GM12873 (cell line): ENCODE results near the gene DALRD3.

Experiments
- CTCF ChIP-seq: IDR thresholded peaks from 2 replicates; pipeline ENCODE4 v1.5.1; 2012; ENCODE audit warnings: low read depth, mild to moderate bottlenecking, moderate library complexity, low read length, control low read depth; ENCODE audit not compliant: insufficient read depth; ENCODE audit errors: missing control alignments

DALRD3 gene

GRCh38 chr3:49007771-49008528 is 10.4 kb downstream of the DALRD3 start:
- TF ChIP-seq CTCF, result no peak

- TF ChIP-seq CTCF, result peak; percentile 48
Observed at GRCh38 chr3:49007068-49007770, 11.2 kb downstream of the DALRD3 start, which contains the start of gene WDR6. Gene WDR6, plus strand, starts transcription at chr3:49007391. Its CDS starts 41 bp downstream, at chr3:49007432.

- TF ChIP-seq CTCF, result no peak
Observed at GRCh38 chr3:49006408-49007067, 11.8 kb downstream of the DALRD3 start.

GRCh38 chr3:49005998-49006397 is 12.4 kb downstream of the DALRD3 start:
- TF ChIP-seq CTCF, result no peak

GRCh38 chr3:49005303-49005680 is 13.1 kb downstream of the DALRD3 start:
- TF ChIP-seq CTCF, result no peak

GRCh38 chr3:49004352-49005302 is 13.8 kb downstream of the DALRD3 start:
- no peak for TF ChIP-seq CTCF

- TF ChIP-seq CTCF, result no peak
Observed at GRCh38 chr3:49001155-49001554, 17.2 kb downstream of the DALRD3 start.
